HG03432 (cell line): ENCODE data around the gene ANKRD49.
A peak's percentile ranks its signal among the peaks of the same experiment; 100 is the strongest.

Source experiments
- ATAC-seq: cut with Tn5 transposase; IDR thresholded peaks from one replicate; pipeline ENCODE4 v1.9.1; 2021; ENCODE audit warnings: mild to moderate bottlenecking, moderate library complexity; ENCODE audit not compliant: unreplicated experiment

The ANKRD49 gene

GRCh38 chr11:94493281-94494125 is at the start of gene ANKRD49, which contains the start of gene MRE11:
ANKRD49 (plus strand) TSS chr11:94493984; CDS start chr11:94496694, 2,710 bp downstream.
MRE11 (minus strand) TSS chr11:94493844; CDS start chr11:94492801, 1,043 bp downstream.
- ATAC-seq: peak; percentile 100

GRCh38 chr11:94445641-94446040 is 48.1 kb upstream of the ANKRD49 start:
- no peak for ATAC-seq

GRCh38 chr11:94447149-94447548 is 46.6 kb upstream of the ANKRD49 start:
- ATAC-seq: no peak

- ATAC-seq: no peak
These were observed 44.8 kb upstream of the ANKRD49 start for GRCh38 chr11:94449029-94449428.

GRCh38 chr11:94449437-94449836 is 44.3 kb upstream of the ANKRD49 start:
- no peak for ATAC-seq

GRCh38 chr11:94450048-94450447 is 43.7 kb upstream of the ANKRD49 start:
- no peak for ATAC-seq

GRCh38 chr11:94452988-94453387 is 40.8 kb upstream of the ANKRD49 start:
- ATAC-seq: no peak

- ATAC-seq: no peak
These were observed 39.5 kb upstream of the ANKRD49 start for GRCh38 chr11:94454301-94454700.

- no peak for ATAC-seq
These were observed 37.9 kb upstream of the ANKRD49 start for GRCh38 chr11:94455861-94456260.

GRCh38 chr11:94457118-94458029 is 36.4 kb upstream of the ANKRD49 start:
- ATAC-seq: peak; percentile 60

- ATAC-seq: peak; percentile 59
These were observed 34.2 kb upstream of the ANKRD49 start for GRCh38 chr11:94459576-94459975.

GRCh38 chr11:94469416-94469815 is 24.4 kb upstream of the ANKRD49 start:
- ATAC-seq: peak; percentile 83

- peak; percentile 90 for ATAC-seq
These were observed 20.6 kb upstream of the ANKRD49 start for GRCh38 chr11:94472916-94473799.

GRCh38 chr11:94477624-94478023 is 16.2 kb upstream of the ANKRD49 start:
- no peak for ATAC-seq

- no peak for ATAC-seq
These were observed 12.4 kb upstream of the ANKRD49 start for GRCh38 chr11:94481342-94481741.

GRCh38 chr11:94486068-94486467 is 7.7 kb upstream of the ANKRD49 start:
- no peak for ATAC-seq

- ATAC-seq: peak; percentile 70
These were observed 419 bp downstream of the ANKRD49 start for GRCh38 chr11:94494126-94494680.

- ATAC-seq: no peak
These were observed 6.4 kb downstream of the ANKRD49 start for GRCh38 chr11:94500181-94500580.

GRCh38 chr11:94501522-94501921 is 7.7 kb downstream of the ANKRD49 start:
- ATAC-seq: no peak

- peak; percentile 46 for ATAC-seq
These were observed 11.0 kb downstream of the ANKRD49 start for GRCh38 chr11:94504689-94505293.
